GM12865 (cell line): ENCODE measurements around the gene PTPA.
"Not testable (repeated sequence)": the region's sequence is repeated elsewhere in the genome, so short reads cannot be mapped to it uniquely, and the experiment has no call there.

Experiments used
- DNase-seq: peaks from one replicate; pipeline ENCODE4 v3.0.0; 2010; ENCODE audit warnings: low read depth
- H3K4me3 ChIP-seq: 2 replicates; pipeline ENCODE4 v1.5.1; 2011; ENCODE audit warnings: mild to moderate bottlenecking, low read depth, low read length, control low read depth
- TF ChIP-seq, protein P1 (sequence below): IDR thresholded peaks from 2 replicates; pipeline ENCODE4 v1.5.1; 2011; ENCODE audit warnings: low read length, control low read depth, low read depth, inconsistent platforms; ENCODE audit not compliant: insufficient read depth; ENCODE audit errors: missing control alignments

The PTPA gene

DNA sequence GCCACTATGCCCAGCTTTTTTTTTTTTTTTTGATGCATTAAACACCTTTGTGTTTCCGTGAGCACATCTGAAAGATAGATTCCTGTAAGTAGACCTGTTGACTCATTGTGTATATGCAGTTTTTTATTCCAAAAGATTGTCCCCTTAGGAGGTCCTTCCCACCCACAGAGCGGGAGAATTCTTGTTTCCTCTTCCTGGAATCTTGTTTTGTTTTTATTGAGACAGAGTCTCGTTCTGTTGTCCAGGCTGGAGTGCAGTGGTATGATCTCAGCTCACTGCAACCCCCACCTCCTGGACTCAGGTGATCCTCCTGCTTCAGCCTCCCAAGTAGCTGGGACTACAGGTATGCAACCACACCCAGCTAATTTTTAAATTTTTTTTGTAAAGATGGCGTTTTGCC lies 7.6 kb downstream of the PTPA start:
- H3K4me3 ChIP-seq = no peak overlapping the region
- TF ChIP-seq, protein P1, sequence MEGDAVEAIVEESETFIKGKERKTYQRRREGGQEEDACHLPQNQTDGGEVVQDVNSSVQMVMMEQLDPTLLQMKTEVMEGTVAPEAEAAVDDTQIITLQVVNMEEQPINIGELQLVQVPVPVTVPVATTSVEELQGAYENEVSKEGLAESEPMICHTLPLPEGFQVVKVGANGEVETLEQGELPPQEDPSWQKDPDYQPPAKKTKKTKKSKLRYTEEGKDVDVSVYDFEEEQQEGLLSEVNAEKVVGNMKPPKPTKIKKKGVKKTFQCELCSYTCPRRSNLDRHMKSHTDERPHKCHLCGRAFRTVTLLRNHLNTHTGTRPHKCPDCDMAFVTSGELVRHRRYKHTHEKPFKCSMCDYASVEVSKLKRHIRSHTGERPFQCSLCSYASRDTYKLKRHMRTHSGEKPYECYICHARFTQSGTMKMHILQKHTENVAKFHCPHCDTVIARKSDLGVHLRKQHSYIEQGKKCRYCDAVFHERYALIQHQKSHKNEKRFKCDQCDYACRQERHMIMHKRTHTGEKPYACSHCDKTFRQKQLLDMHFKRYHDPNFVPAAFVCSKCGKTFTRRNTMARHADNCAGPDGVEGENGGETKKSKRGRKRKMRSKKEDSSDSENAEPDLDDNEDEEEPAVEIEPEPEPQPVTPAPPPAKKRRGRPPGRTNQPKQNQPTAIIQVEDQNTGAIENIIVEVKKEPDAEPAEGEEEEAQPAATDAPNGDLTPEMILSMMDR = no peak
- DNase-seq = no peak

DNA sequence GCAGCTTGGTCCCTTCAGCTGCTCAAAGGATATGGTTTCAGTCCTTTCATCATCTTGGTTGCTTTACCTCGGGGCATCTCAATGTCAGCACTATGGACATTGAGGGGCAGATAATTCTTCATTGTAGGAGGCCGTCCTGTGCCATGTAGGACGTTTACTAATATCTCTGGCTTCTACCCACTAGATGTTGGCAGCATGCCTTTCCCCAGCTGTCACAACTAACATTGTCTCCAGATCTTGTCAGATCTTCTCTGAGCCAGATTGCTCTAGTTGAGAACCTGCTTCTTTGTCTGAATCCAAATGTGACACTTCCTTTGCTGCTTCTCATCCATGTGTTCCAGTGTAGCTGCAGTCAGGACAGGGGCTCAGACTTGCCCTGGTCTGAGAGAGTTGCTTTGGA lies 10.3 kb downstream of the PTPA start:
- no peak for DNase-seq
- TF ChIP-seq, protein P1 = no peak
- no peak overlapping the region for H3K4me3 ChIP-seq

DNA sequence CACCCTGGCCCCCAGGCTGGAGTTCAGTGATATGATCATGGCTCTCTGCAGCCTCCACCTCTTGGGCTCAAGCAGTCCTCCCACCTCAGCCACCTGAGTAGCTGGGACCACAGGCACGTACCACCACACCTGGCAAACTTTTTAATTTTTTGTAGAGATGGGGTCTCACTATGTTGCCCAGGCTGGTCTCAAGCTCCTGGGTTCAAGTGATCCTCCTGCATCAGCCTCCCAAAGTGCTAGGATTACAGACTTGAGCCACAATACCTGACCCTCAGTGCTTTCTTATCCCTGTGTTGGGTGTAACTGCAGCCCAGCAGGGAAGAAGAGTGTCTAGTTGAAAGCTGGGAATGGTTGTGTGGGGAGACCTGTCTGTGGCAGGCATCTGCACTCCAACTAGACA lies 10.9 kb downstream of the PTPA start:
- no peak for DNase-seq
- TF ChIP-seq, protein P1 = no peak
- H3K4me3 ChIP-seq = no peak overlapping the region

DNA sequence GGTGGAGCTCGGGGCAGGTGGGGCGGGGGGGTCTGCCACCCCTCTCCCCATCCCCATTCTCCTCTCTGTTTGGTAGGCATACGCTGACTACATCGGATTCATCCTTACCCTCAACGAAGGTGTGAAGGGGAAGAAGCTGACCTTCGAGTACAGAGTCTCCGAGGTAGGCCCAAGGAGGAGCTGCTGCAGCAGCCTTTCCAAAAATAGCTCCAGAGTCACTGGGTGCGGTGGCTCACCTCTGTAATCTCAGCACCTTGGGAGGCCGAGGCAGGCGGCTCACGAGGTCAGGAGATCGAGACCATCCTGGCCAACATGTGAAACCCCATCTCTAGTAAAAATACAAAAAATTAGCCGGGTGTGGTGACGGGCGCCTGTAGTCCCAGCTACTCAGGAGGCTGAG lies 11.8 kb downstream of the PTPA start:
- DNase-seq = not testable (repeated sequence)

DNA sequence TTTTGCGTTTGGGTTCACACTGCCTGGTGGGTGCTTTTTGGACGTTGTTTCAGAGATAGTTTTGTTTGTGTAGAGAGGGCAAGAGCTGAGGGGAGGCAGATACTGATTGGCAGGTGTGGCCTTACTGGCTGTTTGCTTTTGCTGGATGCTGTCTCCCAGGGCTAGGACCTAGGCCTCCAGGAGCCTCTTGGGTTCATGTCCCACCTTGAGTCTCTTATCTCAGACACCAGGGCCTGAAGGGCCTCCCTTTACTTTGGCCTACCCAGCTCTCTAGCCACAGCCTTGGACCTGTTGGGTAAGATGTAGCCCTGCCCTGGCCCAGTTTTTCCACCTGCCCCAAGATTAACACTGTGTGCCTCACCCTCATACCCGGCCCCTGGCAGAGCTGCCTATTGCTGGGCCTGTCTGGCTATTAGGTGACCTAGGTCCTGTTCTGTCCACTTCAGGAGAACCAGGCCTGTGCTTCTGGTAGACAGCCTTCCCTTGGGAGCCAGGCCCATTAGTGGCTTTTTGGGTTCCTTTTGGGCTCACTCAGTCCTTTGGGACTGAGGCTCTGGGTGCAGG lies 13.4 kb downstream of the PTPA start:
- TF ChIP-seq, protein P1 = no peak
- no peak overlapping the region for H3K4me3 ChIP-seq
- DNase-seq = no peak

More for the DNA sequence above, 11.8 kb downstream of the PTPA start:
- H3K4me3 ChIP-seq = not testable (repeated sequence)

DNA sequence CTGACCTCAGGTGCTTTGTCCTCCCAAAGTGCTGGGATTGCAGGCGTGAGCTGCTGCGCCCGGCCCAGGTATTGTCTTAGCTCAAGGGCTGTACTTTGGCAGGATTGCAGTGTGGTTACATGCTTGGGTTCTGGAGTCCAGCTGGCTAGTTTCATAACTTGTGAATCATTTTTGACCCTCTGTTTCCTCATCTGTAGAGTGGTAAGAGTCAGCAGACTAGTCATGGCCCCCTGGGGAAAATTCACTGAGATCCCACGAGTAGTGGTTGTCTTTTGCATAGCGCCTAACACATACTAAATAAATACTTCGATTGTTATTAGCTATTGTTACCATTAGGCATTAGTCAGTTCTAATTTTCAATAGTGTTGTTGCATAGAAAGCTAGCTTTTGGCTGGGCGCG lies 14.3 kb downstream of the PTPA start:
- peak; percentile 76 for DNase-seq
- H3K4me3 ChIP-seq = no peak overlapping the region
- TF ChIP-seq, protein P1 = no peak

DNA sequence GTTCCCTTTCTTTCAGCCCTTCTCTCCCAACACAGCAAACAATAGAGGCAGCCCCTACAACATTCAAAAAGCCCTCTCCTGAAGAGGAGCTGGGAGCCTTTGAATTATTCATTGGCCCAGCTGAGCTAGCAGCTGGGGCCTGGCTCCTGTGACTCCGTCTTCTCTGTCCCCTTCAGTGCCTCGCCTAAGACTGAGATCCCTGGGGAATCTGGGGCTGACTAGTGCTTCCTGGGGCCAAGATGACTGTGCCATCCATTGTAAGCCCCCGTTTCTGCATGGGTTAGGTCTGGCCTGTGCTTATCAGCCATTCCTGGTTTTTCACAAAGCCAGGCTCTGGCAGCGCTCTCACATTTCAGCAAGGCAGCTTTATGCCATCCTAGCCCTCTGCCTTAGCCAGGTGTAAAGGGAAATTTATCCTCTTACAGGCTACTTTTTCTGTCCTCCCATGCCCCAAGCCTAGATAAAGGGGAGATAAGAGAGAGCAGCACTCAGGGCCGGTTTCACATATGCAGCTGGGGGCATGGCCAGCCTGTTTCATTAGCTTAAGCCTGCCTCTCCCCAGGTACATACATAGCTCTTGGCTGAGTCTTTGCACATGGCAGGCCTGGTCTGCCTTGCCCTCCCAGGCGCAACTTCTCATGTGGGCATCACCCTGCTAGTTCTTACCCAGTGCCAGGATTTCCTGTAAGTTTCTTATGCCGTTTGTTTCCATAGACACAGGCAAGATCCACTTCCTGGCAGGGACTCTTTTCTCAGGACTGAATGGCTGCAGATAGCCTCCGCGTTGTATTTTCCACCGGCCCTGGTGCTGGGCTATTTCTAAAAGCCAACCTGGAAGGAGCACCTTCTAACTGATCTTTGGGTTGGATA lies 15.8 kb downstream of the PTPA start:
- TF ChIP-seq, protein P1 = no peak
- H3K4me3 ChIP-seq = no peak overlapping the region
- no peak for DNase-seq
